HS-27A (cell line): ENCODE measurements around the gene ABLIM2.
"Not testable (repeated sequence)": the region's sequence is repeated elsewhere in the genome, so short reads cannot be mapped to it uniquely, and the experiment has no call there.

Experiments used
- DNase-seq: peaks from one replicate; pipeline ENCODE4 v3.0.0-alpha.2; 2012; ENCODE audit warnings: low read depth, missing footprints

The ABLIM2 gene

DNA sequence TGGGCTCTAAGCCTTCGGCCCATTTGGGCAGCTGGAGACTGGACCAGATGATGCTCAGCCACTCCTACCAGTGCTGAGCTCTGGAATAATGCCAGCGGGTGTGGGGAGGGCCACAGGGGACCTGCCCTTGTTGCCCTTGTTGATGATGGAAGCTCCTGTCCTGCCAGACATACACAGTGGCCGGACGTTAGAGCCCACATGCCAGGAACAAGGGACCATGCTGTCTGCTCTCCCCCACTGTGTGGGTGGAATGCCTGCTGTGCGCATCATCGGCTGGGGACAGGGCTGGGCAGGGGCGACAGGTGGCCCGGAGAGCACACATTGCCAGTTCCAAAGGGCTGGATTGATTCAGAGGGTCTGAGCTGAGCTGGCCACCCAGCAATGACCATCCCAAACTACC is 2.0 kb downstream of the ABLIM2 start:
- DNase-seq: no peak

DNA sequence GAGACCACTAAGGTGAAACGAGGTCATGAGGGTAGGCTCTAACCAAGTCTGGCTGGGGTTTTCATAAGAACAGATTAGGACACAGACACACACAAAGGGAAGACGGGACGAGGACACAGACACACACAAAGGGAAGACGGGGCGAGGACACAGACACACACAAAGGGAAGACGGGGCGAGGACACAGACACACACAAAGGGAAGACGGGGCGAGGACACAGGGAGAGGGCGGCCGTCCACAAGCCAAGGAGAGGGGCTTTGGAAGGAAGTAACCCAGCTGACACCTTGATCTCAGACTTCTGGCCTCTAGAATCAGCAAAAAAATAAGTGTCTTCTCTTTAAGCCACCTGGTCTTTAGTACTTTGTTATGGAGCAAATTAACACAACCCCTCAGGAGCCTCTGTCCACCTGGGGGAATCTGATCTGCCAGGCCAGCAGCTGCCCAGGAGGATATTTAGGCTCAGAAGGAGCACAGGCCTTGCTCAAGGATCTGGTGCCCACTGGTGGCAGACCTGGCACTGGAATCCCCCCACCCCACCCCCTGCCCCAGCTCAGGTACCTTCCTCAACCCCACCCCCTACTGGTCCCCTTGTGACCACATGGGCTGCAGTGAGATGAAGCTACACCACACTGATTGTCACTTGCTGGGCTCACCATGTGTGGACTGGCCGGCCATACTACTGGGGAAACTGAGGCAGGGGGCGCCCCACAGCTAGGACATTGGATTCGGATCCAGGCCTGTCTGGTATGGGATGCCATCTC is 2.8 kb downstream of the ABLIM2 start:
- no peak for DNase-seq

DNA sequence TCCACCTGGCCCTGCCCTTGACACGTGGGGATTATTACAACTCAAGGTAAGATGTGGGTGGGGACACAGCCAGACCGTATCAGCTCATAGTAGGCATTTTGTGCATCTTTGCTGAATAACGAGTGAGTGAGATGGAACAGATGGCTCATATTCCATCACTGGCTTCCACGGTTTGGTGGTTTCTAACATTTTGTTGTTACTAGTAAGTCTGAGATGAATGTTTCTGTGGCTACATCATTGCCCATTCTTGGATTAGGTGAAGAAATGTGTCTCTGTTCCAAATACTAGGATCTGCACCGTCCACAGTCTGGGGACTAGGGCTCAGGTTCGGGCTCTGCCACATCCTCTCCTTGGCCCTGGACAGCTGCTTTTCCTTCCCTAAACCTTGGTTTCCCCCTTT is 3.6 kb downstream of the ABLIM2 start:
- no peak for DNase-seq

DNA sequence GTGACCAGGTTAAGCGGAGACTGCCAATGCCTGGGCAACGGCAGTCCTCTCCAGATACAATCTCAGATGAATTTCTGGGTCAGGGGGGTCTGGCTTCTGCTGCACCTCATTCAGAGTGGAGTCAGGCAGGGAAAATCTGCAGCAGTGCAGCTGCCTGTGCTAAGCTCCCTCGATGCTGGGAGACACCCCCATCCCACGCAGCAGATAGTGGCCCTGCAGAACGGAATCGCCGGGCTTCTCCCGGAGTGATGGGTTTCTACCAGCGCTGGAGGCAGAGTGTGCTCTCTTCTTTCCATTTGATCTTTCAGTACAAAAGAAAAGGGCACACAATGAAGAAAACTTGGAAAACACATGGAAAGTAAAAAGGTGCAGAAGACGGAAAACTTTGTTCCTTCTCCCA is 5.2 kb downstream of the ABLIM2 start:
- DNase-seq: no peak

DNA sequence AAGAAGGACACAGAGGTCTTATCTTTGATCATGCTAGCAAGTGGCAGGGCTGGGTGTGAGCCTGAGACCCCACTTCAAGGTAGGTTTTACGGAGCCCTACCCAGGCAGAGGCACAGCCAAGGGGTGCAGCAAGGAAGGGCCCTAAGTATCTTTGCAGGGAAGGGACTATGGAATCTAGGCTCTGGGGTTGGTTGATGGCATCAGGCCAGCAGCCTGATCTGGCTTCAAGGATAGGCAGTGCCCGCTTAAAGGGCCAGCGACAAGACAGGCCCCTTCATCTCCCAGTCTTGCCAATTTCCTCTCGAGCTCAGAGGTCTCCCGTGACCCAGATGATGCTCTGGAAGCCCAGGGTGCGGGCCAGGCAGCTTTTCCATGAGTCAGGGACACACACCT is 5.8 kb downstream of the ABLIM2 start:
- DNase-seq: no peak

DNA sequence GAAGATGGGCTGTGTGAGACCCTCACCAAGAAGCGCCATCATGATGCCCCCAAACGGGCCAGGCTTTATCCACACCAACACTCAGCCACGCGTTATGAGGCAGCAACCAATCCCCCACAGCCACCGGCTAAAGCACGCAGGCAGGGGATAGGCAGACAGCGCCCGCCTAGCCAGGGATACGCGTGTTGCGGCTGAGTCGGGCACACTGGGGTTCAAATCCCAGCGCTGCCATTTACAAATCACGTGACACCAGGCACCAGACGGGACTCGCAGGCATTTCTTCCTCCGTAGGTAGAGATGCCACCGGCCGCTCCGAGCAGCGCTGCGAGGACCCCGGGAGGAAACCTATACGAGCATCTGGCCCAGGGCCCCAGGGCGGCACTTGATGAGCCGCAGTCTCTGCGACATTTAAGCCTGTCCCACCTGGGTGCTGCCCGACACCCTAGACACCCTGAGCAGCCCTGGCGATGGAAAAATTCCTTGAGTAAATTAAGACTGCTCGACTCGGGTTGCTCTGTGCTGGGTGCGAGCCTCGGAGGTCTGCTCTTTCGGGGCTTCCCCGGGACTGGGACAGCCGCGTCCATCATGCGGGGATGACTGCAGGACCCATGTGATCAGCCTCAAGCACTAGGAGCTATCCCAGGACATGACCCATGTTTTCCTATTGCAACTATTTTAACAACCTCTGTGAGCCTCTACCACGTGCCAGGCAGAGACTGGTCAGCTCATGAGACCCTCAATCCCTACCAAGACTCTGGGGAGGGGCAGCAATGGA is 6.3 kb downstream of the ABLIM2 start:
- no peak for DNase-seq

DNA sequence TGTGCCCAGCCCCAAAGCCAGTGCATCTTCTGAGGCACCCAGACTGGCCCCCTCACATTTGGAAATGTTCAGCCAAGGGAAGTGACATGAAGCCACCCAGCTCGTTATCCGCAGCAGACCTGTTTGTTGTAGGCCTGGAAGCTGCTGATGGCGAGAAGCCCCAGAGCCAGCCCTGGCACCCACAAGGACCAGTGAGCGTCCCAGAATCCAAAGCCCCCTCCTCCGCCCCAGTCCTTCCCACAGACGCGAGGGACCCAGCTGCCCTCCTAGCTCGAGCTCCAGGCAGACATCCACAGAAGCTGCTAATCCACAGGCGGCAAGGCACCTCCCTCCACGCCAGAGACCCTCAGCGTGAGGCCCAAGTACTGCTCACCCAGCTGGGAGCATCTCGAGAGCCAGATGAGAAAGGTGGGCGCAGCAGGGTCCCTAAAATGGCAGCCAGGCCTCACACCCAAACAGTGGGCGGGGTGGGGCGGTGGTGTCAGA is 7.4 kb downstream of the ABLIM2 start:
- no peak for DNase-seq

DNA sequence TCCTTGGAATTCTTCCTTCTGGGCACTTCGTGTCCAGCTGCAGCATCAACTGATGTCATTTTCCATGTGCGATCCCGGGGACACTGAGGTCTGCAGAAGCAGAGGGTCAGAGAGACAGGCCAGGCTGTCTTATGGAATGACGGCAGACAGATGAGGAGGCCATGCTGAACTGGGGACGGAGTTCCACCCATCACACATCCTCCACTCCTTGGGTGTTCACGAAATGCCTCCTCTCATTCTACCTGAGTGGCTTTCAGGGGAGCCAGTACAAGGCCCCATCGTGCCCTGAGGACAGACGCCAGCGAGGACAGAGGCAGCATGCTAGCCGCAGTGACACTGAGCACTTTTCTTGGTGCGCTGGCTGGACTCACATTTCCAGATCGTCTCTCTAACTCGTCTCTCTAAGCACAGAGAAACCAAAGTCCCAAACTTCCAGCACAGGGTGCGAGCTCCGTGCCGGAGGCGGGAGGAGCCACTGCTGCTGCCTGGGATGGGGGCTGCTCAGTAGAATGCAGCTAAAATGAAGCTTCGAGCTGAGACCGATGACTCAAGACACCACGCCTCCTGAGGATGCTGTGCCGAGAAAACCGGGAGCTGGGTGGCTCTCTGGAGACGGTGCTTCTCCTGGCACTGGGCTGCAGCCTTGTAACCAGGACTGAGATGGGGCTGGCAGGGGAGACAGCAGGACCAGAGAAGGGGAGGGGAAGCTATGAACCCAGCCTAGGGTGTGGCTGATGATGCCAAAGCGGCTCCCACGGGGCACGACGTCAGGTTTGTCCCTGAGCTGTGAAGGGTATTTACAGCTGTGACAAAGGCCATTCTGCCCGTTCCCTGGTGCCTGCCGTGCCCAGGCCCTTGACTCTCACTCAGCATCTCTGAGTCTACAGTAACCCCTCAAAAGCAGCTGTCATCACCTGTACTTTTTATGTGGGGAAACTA is 8.2 kb downstream of the ABLIM2 start:
- DNase-seq: no peak

DNA sequence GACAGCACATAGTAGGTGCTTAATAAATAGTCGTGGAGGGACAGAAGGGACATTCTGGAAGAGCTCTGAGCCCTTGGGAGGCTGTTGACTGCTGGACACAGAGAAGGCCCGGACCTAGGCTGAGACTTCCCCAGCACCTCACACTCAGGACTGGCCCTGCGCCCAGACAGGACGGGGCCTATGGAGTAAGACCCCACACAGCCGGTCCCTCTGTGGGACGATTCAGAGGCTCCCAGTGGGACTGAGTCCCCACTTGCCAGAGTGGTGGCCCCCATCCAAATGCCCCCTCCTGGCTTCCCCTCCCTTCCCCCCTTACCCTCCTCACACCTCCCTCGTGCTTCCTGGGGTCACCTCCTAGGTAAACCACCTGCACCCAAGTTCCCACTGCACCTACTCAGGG is 8.9 kb downstream of the ABLIM2 start:
- DNase-seq: no peak

DNA sequence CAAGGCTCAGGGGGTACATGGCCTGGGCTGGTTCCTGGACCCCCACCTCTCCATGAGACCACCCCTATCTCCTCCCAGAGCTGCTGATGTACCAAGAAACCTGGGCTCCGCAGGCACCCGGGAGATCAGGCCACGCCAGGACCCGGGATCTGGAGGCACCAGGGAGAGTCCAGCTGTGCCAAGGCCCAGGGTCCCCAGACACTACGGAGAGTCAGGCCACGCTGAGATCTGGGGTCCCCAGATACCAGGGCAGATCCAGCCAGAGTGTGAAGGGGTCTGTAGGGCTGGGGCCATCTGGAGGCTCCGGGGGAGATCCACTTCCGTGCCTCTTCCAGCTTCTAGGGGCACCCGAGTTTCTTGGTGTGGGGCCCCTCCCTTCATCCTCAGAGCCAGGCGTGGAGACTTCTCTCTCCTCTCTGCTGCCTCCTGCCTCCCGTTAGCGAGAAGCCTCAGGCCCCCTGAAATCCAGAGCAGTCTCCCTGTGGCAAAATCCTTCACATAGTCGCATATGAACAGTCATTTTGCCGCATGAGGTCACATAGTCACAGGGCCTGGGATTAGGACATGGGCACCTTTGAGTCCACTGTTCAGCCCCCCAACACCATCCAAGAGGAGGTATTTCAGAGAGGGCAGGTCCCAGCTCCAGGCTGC is 9.7 kb downstream of the ABLIM2 start:
- DNase-seq: no peak

DNA sequence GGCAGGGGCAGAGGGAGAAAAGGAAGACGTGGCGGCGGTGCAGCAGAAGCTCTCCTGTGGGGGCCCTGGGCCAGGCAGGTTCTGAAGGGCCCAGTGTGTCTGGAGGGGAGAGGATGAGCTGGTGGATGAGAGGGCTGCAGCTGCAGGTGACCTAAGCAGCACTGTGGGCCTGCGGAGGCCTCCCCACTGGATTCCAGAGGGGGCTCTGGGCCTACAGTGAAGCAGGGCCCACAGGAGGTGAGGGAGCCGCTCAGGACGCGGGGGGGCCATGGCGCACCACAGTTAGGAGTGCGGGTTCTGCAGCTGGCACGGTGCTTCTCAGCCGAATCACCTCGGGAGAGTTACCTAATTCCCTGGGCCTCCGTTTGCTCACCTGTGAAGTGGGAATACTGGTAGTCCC is 10.5 kb downstream of the ABLIM2 start:
- DNase-seq: no peak

DNA sequence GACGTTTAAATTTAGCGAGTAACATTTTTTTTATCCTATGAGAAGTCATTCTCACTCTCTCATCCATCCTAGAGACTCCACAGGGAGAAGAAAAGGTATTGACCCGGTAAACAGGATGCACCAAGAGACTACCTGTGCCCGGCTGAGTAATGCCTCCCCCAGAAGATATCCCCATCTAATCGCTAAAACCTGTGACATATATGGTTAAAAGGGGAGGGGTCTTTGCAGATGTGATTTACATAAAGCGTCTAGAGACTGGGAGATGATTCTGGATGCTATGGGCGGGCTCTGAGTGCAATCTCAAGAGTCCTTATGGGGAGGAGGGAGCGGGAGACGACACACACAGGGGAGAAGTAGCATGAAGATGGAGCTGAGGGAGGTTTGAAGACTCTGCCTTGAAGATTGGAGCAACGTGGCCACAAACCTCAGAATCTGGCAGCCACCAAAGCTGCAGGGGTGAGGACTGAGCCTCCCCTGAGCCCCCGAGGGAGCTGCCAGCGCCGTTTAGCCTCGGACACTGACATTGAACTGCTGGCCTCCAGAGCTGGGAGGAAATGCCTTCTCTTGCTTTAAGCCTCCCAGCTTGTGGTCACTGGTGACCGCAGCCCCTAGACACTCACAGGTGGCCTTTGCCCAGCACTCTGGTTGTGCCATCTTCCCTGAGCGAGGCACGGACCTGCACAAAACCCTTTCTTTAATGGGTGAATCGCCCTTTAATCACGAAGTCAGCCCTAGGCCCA is 11.2 kb downstream of the ABLIM2 start:
- no peak for DNase-seq

DNA sequence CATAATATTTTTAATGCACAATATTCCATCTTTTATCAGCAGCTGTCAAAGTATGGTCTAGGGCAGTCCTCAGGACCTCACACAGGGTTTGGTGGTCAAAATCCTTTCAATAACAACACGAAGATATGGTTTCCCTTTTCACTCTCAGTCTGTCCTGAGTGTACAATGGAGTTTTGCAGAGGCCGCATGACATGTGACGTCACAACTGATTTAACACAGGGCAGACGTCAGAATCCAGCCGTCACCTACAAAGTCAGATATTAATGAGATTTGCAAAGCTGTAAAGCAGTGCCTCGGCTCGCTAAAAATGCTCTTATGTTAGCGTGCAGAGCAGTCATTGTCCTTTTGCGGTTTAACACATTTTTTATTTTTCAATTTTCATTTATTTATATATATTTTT is 12.5 kb downstream of the ABLIM2 start:
- DNase-seq: no peak

DNA sequence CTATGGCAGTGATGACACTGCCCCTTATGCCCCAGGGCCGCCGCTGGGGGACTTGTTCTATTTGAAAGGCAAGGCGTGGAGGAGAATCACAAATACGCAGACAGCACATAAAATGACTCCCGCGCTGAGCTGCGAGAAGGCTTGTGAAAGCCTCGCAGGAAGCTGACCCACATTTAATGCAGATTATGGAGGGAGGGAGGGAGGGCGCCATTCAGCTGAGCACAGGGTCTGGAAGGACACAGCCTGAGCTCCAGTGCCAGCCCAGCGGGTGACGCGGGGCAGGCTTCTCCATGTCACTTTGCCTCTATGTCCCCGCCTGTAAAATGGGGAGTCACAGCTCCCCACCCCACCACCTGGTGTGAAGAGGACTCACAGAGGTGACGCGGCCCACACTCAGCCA is 14.3 kb downstream of the ABLIM2 start:
- DNase-seq: no peak

DNA sequence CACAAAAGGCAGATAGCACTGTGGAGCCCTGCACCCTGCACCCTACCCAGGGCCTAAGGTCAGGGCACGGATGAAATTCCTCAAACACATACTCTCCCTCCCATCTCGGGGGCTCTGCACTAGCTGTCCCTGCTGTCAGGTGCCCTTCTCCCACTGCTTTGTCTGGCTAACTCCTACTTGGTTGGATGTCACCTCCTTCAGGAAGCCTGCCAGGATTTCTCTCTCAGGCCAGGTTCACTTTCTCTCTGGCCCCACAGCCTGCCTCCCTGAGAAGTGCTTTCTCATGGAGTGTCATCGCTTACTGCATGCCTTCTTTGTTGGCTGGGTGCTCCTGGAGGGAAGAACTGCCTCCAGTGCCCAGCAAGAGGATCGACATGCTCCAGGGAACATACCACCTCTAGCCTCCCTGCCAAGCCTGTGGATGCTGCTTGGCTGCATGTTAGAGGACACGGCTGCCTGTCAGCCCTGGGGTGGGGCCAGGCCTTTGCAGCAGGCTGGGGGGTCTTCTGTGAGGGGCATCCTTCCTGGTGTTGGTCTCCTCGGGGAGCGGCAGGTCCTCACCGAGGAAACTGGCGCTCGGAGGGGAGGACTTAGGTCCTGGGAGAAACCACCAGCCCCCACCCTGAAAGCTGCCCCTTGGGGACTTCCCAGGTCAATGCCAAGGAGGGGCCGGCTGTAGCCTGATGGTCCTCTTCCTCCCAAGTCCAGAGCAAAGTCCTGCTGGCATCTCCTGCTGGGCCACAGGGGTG is 15.0 kb downstream of the ABLIM2 start:
- no peak for DNase-seq

DNA sequence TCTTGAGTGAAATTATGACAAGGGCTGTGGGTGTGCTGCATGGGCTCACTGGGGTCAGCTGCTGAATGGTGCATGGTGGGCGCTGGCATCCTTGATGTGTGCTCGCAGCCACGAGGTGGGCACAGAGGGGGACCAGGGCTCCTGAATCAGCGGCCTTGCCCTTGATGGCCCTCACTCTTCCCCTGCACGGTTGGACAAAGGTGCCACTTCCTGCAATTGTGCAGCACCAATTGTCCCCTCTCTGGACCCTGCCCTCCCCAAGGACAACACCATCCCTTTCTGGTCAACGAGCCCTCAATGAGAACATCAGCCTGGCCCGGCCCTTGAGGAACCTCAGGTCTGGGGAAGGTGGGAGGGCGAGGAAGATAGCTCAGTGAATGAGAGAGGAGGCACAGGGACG is 16.1 kb downstream of the ABLIM2 start:
- no peak for DNase-seq

DNA sequence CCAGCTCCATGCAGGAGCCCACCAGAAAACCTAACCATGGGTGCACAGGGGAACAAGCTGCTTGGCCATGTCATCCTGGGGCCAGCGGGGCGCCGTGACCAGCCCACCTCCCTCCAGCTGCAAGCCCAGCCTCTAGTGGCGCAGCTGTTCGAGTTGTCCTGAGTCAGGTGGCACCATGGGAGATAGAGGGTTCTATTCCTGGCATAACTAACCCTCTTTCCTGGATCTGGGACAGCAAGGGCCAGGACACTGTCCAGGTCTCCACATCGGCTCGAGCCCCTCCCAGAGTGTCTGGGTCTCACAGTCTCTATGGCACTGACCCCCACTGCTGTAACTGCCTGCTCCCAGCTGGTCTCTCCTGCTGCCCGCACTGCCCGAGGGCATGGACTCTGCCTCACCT is 16.7 kb downstream of the ABLIM2 start:
- no peak for DNase-seq

DNA sequence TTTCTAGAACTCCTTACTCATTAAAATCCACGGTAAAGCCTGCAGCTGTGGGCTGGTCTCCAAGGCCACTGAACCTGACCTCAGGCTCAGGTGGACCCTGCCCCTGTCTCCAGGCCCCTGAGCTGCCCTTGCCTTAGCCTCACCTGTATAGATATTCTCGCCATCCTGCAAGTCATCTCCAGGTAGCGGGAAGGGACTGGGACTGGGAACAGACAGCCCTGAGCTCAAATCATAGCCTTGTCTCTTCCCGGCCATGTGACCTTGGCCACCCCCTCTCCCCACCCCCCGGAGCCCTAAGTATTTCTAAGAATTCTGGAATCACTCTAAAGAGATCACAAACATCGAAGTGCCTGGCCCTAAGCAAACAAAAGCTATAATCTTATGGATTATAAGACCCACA is 17.7 kb downstream of the ABLIM2 start:
- DNase-seq: no peak

DNA sequence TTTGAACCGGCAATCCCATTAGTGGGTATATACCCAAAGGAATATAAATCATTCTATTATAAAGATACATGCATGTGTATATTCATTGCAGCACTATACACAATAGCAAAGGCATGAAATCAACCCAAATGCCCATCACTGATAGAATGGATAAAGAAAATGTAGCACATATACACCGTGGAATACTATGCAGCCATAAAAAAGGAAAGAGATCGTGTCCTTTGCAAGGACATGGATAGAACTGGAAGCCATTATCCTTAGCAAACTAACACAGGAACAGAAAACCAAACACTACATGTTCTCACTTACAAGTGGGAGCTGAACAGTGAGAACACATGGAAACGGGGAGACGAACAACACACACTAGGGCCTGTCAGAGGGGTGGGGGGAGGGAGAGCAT is 18.9 kb downstream of the ABLIM2 start:
- DNase-seq: not testable (repeated sequence)

DNA sequence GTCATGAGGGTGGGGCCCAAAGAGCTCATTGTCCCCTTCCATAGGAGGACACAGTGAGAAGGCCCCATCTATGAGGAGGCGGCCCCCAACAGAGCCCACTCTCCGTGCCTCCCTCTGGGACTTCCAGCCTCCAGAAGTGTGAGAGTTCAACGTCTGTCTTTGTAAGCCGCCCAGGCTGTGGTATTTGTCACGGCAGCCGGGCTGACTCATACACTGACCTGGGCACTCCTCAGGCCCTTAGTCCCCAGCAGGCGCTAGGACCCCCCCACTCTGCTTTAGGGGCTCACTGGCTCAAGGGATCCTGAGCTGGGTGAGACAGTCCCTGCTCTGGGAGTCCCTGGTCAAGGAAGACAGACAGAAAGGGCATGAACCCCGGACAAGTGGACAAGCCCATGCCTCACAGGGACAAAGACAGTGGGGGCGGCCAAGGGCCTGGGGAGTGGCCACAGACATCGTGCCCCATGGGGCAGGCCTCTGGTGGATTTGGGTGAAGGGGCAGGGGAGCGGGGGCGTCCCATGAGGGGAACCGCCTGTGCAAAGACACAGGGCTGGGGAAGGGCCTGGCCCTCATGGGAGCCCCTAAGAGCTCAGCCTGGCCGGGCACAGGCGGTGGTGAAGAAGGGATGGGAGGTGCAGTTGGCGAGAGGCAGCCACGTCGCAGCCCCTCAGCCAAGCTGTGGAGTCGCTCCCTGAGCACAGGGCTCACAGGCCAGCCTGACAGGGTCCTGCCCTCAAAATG is 21.5 kb downstream of the ABLIM2 start:
- no peak for DNase-seq
